Measurements from ENCODE around the gene AP1AR.
"Not testable (repeated sequence)": the region's sequence is repeated elsewhere in the genome, so short reads cannot be mapped to it uniquely, and the experiment has no call there.

Gene AP1AR, protein sequence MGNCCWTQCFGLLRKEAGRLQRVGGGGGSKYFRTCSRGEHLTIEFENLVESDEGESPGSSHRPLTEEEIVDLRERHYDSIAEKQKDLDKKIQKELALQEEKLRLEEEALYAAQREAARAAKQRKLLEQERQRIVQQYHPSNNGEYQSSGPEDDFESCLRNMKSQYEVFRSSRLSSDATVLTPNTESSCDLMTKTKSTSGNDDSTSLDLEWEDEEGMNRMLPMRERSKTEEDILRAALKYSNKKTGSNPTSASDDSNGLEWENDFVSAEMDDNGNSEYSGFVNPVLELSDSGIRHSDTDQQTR

DNA sequence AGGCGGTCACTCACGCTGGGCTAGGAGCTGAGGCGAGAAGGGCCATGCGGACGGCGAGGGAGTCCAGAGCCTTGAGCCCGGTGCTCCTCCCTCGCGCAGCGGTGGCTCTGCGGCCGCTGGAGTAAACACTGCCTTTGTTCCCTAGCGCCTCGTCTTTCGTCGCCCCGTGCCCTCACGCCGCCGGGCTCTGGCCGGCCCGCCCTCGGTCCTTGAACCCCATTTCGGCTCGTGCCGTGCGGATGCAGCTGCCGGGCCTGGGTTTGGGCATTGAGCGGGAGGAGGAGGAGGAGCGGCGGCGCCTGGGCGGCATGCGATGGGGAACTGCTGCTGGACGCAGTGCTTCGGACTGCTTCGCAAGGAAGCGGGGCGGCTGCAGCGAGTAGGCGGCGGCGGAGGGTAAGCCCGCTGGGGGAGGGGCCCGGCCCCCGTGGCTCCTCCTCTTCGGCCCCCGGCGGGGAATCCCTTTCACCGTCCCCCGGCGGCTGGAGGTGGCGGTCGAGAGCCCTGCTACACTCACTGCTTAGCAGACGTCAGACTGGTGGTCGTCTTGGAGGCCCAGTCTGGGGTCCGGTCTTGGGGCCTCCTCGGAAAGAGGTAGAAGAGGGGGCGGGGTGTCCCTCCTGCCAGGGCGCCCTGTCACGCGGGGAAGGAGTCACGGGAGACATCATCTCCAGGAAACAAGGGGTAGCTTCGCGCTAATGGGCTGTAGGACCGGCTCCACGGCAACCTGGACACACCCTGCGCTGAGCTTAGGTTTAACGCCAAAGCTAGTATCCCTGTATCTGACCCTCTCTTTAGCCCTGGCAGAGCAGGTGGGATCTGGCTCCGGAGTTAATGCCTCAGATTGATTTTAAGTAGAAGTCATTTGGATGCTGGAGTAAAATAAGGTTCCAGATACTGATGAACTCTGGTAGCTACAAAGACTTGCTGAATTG is at the start of gene AP1AR:
Gene AP1AR, plus strand, starts transcription at position 9 of the 935 bp plus-strand sequence. Its CDS starts 305 bp downstream, at position 314.
- DNase-seq: peak; percentile 73

DNA sequence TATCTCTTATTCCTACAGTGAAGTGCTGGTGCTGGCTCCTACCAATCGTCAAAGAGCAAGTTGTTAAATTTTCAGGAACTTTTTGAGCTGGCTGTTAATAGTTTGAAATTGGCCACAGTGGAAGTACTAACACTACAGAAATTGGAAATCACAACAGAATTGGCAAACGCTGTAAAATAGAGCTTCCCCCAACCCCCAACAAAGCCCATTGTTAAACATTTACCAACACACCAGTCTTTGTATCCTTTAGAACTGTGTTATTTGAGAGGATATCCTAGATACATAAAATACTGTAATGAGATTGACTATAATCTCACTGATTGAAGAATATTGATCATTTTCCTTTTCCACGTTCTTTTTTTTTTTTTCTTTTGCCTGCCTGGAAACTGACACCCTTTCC is 49.0 kb upstream of the AP1AR start:
- DNase-seq: no peak

DNA sequence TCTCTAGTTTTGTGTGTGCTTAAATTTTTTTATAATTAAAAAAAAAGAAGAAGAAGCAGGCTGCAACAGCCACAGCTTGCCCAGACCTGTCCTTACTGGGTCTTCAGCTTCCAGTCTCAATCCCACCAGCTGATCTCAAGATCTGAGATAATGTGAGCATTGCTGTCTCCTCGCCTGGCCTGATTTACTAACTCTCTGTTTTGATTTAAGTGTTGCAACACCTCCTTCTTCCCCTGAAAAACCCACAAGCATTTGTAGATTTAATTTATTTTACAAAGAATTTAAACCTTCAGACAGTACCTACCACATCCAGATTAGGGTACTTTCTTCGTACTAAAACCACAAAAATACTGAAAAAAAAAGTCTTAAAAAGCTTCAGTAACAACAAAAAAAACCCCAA is 48.3 kb upstream of the AP1AR start:
- no peak for DNase-seq

DNA sequence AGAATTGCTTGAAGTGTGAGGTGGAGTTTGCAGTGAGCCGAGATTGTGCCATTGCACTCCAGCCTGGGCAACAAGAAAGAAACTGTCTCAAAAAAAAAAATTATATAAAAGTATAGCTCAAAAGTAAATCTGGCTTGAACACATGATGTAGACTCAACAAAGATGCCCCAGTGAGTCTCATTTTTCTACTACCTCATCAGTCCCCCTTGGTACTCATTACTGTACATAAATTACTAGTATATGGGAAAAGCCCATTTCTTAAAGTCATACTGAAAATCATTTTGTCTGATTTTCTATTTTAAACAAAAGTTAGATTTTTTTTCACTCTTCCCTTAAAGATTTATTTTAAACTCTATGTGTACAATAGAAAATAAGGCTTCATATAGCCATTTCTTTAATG is 47.1 kb upstream of the AP1AR start:
- DNase-seq: no peak

DNA sequence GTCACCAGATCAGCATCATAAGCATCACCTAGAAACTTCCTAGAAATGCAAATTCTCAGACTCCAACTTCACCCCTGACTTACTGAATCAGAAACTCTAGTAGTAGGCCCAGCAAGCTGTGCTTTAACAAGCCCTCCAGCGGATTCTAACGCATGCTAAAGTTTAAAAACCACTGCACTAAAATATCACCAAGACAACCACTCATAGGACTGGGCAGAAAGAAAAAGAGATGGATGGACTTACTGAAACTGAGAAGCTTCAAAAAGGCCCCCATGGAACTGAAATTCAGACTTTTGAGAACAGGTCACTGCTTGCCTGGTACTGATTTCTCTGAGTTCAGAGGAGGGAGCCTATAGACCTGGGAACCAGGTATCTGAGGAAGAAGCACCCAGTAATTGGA is 46.3 kb upstream of the AP1AR start:
- no peak for DNase-seq

DNA sequence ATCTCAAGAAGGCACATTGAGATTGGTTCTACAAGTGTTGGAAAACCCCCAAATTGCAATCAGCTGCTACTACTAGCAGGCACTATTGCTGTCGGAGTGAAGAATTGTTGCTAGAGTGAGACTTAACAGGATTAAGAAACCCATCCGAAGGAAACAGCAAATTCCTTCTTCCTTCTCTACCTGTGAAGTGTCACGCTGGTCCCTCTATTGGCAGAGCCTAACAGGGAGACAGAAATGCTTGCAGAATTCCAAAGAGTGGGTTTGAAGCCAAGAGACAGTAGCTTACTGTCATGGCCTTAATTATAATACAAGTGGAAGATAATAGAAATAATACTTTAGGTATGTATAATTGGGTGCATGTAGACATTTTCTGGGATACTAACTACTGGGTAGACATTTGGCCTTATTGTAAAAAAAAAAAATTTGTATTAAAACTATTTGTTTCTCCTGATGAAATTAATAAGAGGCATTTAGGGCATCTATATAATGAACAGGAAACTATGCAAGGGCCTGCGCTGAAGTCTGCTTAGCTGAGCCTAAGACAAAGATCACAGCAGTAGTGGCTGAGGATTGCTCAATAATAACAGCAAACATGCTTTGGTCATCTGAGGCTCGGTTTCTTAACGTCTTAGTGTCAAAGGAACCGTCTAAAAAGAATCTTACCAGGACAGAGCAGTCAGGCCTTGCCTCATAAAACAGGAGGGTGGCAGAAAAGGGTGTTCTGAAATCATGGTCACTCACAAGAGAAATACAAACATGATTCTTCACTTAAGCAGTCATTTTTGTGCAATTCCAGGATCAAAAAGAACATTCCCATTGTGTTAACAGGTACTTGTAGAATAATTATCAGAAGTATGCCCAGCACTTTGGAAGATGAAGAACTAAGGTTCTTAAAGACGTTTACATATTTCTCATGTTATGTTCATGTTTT is 45.6 kb upstream of the AP1AR start:
- no peak for DNase-seq

DNA sequence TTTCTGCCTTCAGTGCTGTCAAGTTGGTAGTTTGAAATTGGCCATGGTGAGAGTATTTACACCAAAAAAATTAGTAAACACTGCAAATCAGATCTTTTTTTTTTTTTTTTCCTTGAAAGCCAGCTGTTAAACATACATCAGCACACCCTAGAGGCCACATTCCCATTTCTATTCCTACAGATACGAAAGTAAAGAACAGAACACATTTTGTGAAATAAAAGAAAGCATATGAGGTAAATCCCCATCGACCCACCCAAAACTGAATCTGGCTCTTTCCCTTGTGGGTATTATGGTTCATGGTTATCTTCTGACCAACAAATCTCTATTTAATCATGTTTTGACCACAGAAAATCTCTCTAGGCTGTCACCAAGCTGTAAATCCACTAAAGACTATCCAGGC is 41.8 kb upstream of the AP1AR start:
- DNase-seq: no peak

DNA sequence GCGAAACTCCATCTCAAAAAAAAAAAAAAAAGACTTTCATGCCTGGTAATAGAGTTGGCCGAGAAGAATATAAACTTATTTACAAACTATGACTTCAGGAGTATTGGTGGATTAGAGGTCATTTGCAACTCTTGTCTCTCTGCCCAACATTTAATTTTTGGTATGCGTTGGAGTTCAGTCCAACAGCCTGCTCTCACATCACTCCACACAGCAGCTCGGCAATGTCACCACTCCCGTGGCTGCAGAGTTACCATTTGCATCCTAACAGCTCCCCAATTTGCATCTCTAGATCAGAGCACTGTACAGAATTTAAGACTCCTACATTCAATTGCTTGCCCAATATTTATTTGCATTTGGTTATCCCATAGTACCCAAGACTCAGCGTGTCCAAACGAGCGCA is 40.9 kb upstream of the AP1AR start:
- no peak for DNase-seq

DNA sequence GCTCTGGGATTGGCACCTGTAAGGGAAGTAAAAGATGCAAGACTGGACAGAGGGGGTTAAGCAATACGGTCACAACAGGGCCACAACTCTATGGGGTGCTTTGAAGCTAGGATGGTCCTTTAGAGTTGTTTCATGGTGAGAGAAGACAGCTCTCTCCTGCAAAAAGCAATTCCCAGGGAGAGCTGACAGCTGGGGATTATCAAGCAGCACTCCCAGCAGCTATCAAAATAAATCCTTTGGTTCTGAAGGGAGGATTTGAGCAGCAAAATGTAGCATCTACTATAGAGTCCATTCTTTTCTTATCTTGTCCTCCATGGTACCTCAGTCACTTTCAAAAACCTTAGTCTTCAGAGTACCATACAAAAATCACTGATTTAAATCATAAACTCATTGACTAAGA is 35.1 kb upstream of the AP1AR start:
- no peak for DNase-seq

DNA sequence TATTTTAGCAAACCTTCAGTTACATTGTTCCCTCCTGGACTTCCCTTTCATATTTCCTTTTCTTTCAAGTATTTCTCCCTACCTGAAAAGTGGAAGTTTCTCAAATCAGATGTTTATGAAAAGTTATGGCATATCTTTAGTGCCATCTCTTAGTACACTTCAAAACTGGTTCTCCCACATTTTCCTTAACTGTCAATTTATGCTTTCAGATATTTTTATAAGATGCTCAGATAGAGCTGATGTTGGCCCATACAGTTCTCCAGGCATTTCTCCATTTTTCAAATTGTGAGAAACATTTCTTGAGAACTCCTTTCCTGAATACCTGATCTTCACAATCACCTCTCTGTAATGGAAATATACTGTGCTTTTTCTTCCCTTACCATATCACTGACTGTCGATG is 32.5 kb upstream of the AP1AR start:
- DNase-seq: no peak

DNA sequence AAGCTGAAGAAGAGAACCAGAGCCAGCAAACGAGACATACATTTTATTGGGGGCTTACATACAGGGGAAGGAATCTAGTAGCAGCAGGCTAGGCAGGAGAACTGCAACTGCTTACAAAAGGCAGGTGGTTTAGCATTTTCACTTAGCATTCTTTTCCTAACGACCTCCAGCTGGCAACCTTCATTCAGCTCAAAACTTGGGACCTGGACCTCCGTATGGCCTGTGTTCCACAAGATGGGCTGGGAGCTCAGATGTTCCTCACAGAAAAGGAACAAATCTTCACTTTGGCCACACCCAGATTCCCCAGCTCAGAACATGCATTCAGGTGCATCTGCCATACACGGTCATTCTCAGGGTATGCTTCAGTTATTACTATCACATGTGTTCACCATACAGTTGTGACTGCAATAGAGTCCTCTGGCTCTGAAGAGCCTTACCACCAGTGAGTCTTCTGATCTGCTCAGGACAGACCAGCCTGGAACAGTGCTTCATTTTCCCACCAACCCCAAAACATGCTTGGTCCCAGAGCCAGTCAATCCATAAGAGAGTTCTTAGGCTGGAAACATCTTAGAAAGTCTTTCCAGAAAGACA is 29.6 kb upstream of the AP1AR start:
- no peak for DNase-seq

DNA sequence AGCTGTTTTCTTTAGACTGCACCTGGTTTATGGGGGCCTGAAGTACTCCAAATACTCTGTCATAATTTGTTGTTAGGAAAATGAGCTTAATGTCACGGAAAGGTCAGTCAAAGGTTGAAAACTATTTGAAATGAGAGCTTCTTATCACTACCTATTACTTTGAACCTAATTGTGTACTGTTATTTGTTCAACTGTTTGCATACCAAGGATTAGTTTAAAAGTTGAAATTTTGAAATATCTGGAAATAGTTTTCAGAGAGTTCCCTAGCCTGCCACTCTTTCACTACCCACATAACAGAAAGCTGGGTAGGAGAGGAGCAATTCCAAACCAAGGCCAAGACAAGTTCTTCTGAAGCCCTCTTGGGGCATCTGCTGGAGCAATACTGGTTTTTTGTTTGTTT is 28.0 kb upstream of the AP1AR start:
- no peak for DNase-seq

DNA sequence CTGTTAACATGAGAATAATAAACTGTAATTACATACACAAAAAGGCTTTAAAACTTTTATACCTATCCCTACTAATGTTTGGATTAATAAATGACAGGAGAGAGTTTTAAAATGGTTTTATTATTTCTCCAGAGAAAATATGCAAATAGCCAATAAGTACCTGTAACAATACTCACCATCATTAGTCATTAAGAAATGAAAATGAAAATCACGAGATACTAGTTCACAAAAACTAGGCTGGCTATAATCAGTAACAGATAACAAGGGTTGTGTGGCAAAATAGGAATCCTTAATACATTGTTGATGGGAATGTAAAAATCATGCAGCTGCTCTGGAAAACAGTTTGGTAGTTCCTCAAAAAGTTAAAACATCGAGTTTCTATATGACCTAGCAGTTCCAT is 25.2 kb upstream of the AP1AR start:
- no peak for DNase-seq

DNA sequence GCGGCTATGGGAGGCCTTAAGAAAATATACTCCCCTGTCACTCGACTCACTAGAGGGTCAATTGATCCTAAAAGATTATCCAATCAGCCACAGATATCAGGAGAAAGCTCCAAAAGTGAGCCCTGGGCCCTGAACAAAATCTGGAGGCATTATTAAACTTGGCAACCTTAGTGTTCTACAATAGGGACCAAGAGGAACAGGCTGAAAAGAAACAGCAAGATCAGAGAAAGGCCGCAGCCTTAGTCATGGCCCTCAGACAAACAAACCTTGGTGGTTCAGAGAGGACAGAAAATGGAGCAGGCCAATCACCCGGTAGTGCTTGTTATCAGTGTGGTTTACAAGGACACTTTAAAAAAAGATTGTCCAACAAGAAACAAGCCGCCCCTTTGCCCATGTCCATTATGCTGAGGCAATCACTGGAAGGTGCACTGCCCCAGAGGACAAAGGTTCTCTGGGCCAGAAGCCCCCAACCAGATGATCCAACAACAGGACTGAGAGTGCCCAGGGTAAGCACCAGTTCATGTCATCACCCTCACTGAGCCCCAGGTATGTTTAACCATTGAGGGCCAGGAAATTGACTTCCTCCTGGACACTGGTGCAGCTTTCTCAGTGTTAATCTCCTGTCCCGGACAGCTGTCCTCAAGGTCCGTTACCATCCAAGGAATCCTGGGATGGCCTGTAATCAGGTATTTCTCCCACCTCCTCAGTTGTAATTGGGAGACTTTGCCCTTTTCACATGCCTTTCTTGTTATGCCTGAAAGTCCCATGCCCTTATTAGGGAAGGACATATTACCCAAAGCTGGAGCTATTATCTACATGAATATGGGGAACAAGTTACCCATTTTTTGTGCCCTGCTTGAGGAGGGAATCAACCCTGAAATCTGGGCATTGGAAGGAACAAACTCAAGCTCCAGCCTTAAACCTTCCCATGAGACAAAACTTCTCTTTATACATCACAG is 23.2 kb upstream of the AP1AR start:
- DNase-seq: not testable (repeated sequence)

DNA sequence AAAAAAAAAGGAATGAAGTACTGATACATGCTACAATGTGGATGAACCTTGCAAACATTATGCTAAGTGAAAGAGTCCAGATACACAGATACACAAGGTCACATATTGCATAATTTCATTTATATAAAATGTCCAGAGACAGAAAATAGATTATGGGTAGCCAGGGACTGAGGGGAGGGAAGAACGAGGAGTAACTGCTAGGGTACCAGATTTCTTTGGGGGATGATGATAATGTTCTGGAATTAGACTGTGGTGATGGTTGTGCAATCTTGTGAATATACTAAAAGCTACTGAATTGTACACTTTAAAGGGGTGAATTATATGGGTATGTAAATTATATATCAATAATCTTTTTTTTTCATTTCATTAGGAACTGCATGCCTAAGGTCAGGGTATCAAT is 20.8 kb upstream of the AP1AR start:
- no peak for DNase-seq

DNA sequence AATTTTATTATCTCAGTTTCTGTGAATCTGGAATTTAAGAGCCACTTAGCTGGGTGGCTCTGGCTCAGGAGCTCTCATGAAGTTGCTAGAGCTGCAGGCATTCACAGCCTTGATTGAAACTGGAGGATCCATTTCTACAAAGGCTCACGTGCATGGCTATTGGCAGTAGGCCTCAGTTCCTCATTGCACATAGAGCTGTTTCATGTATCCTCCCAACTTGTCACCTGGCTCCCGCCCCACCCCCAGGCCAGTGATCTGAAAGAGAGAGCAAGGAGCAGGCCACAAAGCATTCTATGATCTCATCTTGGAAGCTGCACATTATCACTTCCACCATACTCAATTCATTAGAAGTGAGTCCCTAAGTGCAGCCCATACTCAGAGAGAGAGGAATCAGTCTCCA is 18.5 kb upstream of the AP1AR start:
- no peak for DNase-seq

DNA sequence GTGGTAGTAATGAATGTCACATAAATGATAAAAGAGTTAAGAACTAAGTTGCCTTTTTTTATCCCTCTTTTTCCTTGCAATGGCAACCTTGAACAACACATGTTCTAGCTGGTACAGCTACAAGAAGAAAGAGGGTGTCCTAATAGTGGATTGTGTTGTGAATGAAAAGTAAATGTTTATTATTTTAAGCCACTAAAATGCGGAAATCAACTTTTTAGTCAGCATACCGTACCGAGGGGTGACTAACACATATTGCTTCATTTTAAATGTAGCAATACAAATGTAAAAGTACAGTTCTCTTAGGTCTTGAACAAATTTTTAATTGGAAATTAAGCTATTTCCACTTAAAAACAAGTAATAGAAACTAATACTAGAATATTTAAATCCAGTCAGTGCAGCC is 17.7 kb upstream of the AP1AR start:
- DNase-seq: no peak

DNA sequence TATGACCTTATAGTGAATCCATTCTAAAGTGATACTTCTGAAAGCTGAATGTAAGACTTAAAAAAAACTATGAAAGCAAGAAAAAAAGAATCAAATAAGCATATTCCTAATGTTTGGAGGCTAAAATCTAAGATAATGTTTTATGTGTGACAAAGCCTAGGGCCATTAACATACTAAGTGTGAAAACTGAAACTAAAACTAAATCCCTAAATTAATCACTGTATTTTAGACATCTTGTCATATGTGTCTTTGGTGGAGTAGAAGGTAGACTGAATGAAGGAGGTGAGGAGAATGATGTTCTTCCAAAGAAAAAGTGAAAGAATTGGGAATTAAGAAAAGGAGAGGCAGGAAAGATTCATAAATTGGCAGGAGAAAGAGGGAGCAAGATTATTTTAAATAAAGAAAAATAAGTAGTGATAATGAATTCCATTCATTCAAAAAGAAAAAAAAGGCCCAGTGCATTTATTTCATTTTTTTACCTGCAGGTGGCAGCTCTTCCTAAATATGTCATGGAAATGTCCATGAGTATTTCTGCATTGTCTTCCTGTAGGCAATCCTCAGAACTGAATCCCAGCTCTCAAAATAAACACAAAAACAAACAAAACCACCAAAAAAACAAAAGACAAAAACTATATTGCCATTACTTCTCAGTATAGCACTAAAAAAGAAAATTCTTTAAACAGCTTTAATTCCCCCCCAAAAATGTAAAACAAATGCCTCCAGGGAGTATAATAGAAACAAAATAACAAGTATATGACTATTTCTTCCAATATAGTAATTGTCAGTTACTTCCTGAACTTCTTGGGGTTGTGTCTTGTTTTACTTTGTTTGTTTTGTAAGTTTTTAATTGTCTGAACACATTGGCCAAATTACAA is 17.0 kb upstream of the AP1AR start:
- no peak for DNase-seq

DNA sequence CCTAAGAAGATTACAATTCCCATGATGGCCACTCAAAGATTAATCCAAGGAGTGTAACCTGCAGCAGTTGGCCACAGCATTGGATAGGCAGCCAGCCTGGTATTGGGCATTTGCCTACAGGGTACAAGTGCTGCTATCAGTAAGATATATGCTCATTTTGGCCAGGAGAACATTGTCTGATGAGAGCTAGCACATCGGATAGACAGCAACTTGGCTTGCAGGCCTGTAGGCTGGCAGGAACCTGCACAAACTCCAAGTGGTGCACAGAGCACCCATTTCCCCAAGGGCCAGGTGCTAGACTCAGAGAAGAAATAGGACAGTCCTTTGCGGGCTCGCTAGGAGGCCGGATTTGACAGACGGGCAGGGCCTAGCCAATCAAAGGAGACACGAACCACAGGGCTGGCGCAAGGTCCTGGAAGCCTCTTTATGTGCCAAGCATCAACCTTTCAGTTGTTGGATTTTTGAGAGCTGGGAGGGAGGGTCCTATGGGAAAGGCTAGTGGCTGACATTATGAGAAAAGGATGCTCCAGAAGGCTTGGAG is 11.7 kb upstream of the AP1AR start:
- no peak for DNase-seq

Data from stimulated activated CD4-positive, alpha-beta T cell treated with anti-CD3 and anti-CD28 coated beads, Interleukin-1b, Interleukin-23, amount 100 ng/mL, for 48 hours (primary cell).